Suppressor macrophage treated with lipopolysaccharide for 1 hour (primary cell): ENCODE results near the gene KRT38.

Experiments
- DNase-seq, 3 donors: peaks; one replicate each; pipeline ENCODE4 v3.0.0-alpha.2; 2020 to 2022

The KRT38 gene

GRCh38 chr17:41440531-41441033, at the start of gene KRT38:
TSS of gene KRT38 (minus strand) at chr17:41440983. CDS start at chr17:41440921, 62 bp downstream.
- DNase-seq = no peak

GRCh38 chr17:41489531-41489930, 48.7 kb upstream of the KRT38 start, which contains the start of gene KRT36:
TSS of gene KRT36 (minus strand) at chr17:41489910. CDS start at chr17:41489864, 46 bp downstream.
- no peak for DNase-seq

GRCh38 chr17:41486809-41487530, 46.2 kb upstream of the KRT38 start:
- peak; percentile 40 to 71 (median 57) for DNase-seq

GRCh38 chr17:41486316-41486715, 45.5 kb upstream of the KRT38 start:
- DNase-seq = no peak

GRCh38 chr17:41484920-41485904, 44.4 kb upstream of the KRT38 start:
- DNase-seq = no peak

GRCh38 chr17:41483991-41484826, 43.4 kb upstream of the KRT38 start:
- no peak for DNase-seq

- DNase-seq = no peak
Measured at GRCh38 chr17:41483531-41483930, 42.7 kb upstream of the KRT38 start.

- no peak for DNase-seq
Measured at GRCh38 chr17:41481036-41481435, 40.3 kb upstream of the KRT38 start, which contains the start of gene KRT35. TSS of gene KRT35 (minus strand) at chr17:41481151. CDS start at chr17:41481097, 54 bp downstream.

GRCh38 chr17:41480581-41480980, 39.8 kb upstream of the KRT38 start:
- no peak for DNase-seq

- DNase-seq = peak in 2 of 3 donors; percentile 30 to 80
Measured at GRCh38 chr17:41480136-41480535, 39.4 kb upstream of the KRT38 start.

- DNase-seq = no peak
Measured at GRCh38 chr17:41478237-41478636, 37.5 kb upstream of the KRT38 start.

- DNase-seq = peak in 1 of 3 donors; percentile 17
Measured at GRCh38 chr17:41476866-41477815, 36.4 kb upstream of the KRT38 start.

GRCh38 chr17:41475421-41475820, 34.6 kb upstream of the KRT38 start:
- no peak for DNase-seq

- DNase-seq = no peak
Measured at GRCh38 chr17:41474863-41475262, 34.1 kb upstream of the KRT38 start.

- no peak for DNase-seq
Measured at GRCh38 chr17:41468346-41468745, 27.6 kb upstream of the KRT38 start.

GRCh38 chr17:41467561-41467960, 26.8 kb upstream of the KRT38 start:
- no peak for DNase-seq

GRCh38 chr17:41466988-41467387, 26.2 kb upstream of the KRT38 start, which contains the start of gene KRT32:
TSS of gene KRT32 (minus strand) at chr17:41467386. CDS start at chr17:41467325, 61 bp downstream.
- DNase-seq = no peak

GRCh38 chr17:41464682-41465081, 23.9 kb upstream of the KRT38 start:
- peak; percentile 37 to 60 (median 59) for DNase-seq

- DNase-seq = no peak
Measured at GRCh38 chr17:41464173-41464572, 23.4 kb upstream of the KRT38 start.

- DNase-seq = no peak
Measured at GRCh38 chr17:41463746-41464145, 23.0 kb upstream of the KRT38 start.

- no peak for DNase-seq
Measured at GRCh38 chr17:41462705-41463104, 21.9 kb upstream of the KRT38 start.
